ENCODE measurements around the gene REV3L.
"Not testable (repeated sequence)": the region's sequence is repeated elsewhere in the genome, so short reads cannot be mapped to it uniquely, and the experiment has no call there.

The REV3L gene, protein sequence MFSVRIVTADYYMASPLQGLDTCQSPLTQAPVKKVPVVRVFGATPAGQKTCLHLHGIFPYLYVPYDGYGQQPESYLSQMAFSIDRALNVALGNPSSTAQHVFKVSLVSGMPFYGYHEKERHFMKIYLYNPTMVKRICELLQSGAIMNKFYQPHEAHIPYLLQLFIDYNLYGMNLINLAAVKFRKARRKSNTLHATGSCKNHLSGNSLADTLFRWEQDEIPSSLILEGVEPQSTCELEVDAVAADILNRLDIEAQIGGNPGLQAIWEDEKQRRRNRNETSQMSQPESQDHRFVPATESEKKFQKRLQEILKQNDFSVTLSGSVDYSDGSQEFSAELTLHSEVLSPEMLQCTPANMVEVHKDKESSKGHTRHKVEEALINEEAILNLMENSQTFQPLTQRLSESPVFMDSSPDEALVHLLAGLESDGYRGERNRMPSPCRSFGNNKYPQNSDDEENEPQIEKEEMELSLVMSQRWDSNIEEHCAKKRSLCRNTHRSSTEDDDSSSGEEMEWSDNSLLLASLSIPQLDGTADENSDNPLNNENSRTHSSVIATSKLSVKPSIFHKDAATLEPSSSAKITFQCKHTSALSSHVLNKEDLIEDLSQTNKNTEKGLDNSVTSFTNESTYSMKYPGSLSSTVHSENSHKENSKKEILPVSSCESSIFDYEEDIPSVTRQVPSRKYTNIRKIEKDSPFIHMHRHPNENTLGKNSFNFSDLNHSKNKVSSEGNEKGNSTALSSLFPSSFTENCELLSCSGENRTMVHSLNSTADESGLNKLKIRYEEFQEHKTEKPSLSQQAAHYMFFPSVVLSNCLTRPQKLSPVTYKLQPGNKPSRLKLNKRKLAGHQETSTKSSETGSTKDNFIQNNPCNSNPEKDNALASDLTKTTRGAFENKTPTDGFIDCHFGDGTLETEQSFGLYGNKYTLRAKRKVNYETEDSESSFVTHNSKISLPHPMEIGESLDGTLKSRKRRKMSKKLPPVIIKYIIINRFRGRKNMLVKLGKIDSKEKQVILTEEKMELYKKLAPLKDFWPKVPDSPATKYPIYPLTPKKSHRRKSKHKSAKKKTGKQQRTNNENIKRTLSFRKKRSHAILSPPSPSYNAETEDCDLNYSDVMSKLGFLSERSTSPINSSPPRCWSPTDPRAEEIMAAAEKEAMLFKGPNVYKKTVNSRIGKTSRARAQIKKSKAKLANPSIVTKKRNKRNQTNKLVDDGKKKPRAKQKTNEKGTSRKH (N-terminal part only)

DNA sequence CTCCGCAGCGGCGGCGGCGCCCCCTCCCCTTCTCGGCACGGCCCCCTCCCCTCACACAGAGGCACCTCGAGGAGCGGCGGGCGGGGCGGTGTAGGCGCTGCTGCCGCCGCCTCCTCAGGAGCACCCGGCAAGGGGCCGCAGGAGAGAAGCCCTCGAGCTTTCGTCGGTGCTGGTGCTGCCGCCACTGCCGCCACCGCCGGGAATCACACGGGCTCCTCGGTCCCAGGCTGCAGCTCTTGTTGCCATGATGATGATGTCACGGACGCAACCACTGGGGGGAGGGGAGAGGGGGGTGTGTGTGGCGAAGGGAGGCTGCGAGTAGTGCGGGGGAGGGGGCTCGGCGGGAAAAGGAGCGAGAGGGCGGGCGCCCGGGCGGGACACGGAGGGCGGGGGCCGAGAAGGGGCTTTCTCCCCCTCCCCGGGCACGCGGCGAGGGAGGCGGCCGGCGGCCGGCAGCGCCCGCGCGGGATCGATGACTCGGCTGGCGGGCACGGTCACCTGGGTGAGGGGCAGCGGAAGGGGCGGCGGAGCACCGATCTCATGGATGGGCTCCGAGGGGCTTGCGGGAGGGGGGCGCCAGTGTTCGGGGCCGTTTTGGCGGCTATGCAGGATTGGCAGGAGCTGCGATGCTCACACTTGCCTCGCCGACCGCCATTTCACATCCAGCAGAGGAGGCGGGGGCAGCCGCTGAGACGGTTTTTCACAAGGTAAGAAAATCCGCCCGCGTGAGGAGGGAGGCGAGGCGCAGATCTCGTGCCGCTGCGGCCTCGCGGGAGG is at the start of gene REV3L:
REV3L (minus strand) TSS at position 260 of the 777 bp plus-strand sequence. CDS start 330 bp downstream, outside the sequence.
- in situ Hi-C loops (cut with MboI; ENCODE audit: low sequenced_read_pairs) = no loop called here

DNA sequence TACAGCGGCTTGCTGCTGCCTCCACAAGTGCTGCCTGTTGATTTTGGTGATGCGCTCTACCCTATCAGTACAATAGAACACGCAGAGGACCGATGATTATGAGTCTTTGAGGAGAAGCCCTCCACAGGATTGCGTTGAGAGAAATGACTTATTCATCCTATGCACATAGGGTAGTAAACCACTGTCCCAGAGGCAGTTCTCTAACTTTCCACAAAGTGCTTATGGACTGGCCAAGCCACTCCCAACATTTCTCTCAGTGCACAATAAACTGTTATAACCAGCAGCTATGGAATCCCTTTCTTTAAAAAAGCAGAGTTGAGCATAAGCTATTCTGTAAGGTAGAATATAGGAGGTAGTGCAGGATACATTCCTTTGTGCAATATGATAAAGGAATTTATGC is 48.2 kb upstream of the REV3L start:
- in situ Hi-C loops (cut with MboI; ENCODE audit: low sequenced_read_pairs) = no loop called here

DNA sequence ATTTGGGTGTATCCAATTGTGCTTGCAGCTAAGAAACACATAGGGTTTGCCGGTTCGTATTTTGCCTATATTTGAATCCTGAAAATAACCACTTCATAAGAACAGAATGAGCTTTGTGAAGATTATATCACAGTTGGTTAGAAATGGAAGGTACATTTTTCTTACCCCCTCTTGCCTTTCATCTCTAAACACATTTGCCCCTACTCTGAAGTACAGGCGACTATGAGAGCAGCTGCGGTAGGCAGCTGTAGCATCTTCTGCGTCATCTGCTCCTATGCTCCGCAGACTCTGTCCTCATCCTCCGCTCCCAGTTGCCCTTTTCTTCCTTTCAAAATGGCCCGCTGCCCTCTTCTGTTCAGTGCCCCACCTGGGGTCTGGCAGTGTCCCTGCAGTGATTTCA is 47.6 kb upstream of the REV3L start:
- in situ Hi-C loops (cut with MboI; ENCODE audit: low sequenced_read_pairs) = no loop called here

DNA sequence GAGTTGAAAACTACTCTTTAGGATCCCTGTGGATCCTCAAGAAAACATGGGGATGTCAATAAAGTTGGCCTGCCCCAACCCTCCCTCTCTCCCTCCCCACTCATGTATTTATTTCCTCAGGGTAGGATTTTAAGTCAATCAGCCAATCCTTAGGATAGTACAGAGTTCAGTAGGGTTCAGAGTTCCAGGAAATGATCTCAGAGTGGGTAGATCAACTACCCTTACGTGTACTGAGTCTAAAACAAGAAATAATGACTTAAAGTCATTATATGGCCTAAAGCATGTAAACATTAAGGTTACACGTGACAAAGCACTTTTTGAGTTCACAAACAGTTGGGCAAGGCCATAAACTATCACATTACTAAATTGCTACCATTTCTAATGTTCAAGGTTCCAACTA is 47.2 kb upstream of the REV3L start:
- in situ Hi-C loops (cut with MboI; ENCODE audit: low sequenced_read_pairs) = no loop called here

DNA sequence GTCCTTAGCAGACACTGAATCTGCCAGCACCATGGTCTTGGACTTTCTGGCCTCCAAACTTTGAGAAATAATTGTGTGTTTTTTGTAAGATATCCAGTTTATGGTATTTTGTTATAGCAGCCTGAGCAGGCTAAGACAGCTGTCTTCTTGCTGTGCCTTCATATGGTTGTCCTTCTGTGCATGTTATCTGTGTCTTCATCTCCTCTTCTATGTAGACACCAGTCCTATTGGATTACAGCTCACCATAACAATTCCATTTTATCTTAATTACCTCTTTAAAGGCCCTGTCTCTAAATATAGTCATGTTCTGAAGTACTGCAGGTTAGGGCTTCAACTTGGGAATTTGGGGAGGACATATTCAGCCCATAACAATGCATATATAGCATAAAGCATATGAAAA is 44.3 kb upstream of the REV3L start:
- in situ Hi-C loops (cut with MboI; ENCODE audit: low sequenced_read_pairs) = no loop called here

DNA sequence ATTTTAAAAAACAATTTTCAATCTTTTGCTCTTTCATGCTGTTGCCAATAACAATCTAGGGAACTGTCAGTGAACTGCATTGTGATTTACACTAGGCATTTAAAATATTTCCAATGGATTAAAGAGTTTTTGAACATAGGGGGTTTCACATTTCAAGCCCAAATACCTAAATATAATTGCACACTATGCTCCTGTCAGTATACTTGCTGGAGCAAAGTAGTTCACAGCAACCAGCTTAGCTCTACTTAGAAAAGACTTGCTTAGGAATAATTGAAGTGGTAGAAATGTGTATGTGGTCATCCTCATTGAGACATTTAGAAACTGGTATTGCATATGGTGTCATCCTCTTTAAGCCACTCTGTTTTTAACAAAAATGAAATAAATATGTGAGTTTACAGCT is 41.7 kb upstream of the REV3L start:
- in situ Hi-C loops (cut with MboI; ENCODE audit: low sequenced_read_pairs) = no loop called here

DNA sequence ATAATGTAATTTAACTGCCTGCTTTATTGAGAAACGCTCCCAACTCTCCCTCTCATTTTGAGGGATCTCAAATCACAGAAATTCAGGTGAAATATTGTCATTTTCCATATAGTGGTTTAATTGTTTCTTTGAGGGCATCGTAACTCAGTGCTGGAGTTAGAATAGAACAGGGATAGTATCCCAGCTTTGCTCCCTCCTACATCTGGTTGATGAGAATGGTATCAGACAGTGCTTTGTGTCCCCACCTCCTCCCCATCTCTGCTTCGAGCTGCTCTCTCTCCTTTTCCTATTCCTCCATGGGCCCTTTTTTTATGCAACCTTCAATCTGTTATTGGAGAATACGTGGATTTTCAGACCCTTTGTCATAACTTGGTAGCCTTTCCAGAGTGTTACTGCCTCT is 41.2 kb upstream of the REV3L start:
- in situ Hi-C loops (cut with MboI; ENCODE audit: low sequenced_read_pairs) = no loop called here

DNA sequence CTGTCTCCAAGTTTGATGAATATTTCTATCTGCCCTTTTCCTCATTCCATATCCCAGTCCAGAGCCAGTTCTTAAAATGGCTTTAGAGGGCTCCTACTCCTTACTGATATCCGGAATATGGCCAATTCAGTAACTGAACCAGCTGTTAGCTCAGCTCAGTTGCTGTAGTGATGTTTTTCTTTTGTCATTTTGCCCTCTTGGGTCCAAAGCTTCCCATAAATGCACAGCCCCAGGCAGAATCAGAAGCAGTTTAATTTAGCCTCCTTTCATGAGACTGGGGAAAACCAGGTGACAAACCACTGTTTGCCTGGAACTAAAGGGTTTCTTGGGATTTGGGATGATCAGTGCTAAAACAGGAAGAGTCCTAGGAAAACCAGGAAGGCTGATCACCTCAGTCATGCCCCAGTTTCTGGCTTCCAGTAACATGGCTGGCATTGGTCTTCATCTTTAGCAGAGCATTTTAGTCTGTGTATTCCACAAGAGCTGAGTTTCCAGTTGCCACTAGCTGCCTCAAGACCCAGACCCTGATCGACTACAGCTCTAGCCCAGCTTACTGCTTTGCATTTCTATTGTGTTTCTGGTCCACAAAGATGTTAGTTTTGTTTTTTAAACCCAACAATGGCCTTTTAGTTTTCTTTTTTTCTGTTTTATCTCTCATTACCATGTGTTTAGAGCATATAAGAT is 40.6 kb upstream of the REV3L start:
- in situ Hi-C loops (cut with MboI; ENCODE audit: low sequenced_read_pairs) = no loop called here

DNA sequence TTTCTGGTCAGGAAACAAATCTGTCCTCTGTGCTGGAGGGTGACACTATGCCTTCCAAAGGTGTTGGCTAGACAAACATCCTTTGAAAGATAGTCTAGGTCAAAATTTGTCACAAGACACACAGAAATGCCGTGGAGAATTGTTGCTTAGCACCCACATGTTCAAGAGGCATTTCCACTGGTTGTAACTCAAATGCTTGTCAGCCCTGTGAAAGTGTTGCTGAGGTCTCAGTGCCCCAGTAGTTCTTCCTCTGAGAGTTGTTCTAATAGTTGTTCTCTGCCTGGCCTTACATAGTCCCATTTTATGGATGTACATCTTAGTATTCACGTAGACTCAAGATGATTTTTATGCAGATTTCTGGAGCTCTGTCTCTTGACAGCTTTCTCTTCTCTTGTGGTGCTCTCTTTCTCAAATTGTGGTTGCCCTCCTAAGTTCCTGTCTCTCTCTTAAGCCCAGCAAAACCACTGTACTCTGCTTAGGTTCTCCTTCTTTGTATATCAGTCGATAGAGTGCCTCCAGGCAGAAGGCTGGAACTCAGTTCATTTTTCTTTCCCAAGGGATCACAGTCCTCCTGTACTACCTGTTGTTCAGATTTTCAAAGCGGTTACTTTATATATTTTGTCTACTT is 39.5 kb upstream of the REV3L start:
- in situ Hi-C loops (cut with MboI; ENCODE audit: low sequenced_read_pairs) = no loop called here

DNA sequence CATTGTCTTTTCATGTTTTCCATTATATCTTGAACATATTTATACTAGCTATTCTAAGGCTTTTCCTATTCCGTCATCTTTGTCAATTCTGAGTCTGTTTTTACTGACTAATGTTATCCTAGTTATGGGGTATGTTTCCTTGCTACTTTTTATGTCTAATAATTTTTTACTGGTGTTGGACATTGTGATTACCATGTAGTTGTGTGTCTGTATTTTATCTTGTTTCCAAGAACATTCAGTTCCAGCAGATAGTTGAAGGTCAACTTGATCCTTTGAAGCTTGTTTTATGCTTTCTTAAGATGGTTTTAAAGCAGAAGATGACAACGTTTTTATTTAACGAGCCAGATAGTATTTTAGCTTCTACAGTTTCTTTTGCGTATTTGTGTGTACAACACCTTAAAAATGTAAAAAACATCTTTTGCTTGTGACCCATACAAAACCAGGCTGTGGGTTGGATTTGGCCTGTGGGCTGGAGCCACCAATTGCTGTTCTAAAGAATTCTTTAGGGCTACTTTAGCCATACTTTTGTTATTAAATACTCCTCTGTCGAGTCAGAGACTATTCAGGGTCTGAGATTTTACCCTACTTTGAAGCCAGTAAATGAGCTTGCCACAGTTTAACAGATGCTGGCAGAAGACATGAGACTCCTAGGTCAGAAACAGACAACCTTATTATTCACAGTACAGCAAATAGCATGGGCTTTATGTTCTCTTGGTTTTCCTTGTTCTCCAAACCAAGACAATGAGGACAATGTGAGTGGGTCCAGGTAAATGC is 38.7 kb upstream of the REV3L start:
- in situ Hi-C loops (cut with MboI; ENCODE audit: low sequenced_read_pairs) = no loop called here

DNA sequence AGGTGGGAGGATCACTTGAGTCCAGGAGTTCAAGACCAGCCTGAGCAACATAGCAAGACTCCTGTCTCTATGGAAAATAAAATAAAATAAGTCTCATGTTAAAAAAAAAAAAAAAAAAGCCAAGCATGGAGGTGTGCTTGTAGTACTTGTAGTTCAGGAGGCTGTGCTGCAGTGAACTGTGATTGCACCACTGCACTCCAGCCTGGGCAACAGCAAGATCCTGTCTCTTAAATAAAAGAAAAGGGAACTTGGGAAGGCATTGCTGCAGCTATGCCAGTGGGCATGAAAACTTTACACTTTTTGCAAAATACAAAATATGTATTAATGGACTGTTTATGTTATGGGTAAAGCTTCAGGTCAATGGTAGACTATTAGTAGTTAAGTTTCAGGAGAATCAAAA is 37.5 kb upstream of the REV3L start:
- in situ Hi-C loops (cut with MboI; ENCODE audit: low sequenced_read_pairs) = no loop called here

DNA sequence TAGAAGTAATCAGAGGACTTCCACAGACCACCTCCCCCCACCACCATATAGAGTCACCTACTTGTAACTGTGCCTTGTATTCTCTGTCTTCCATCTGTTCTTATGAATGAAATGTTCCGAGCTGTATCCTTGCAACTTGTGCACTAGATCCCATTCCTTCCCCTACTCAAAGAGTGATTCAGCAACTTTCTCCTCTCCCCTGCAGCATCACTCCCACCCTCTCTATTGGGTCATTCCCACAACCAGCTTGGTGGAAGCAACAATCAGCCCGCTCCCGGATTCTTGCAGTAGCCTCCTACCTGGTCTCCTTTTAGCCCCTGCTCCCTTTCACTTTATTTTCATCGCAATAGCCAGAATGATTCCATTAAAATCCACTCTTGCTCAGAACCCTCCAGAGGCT is 34.9 kb upstream of the REV3L start:
- in situ Hi-C loops (cut with MboI; ENCODE audit: low sequenced_read_pairs) = no loop called here

DNA sequence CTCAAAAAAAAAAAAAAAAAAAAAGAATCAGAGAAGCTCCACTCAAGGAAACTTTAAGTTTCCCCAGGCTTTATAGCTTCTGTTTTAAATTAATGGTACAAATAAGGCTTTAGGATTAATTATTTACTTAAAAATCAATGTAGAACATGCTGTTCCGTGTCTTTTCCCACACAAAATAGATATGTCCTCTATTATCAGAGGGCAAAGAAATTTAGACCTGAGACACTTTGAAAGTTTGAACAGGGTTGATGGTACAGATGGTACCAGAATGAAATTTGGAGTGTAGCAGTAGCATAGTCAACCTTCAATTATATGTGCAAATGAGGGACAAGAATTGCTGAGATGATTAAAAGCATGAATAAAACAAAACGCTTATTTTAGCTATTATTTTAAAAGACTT is 32.2 kb upstream of the REV3L start:
- in situ Hi-C loops (cut with MboI; ENCODE audit: low sequenced_read_pairs) = no loop called here

DNA sequence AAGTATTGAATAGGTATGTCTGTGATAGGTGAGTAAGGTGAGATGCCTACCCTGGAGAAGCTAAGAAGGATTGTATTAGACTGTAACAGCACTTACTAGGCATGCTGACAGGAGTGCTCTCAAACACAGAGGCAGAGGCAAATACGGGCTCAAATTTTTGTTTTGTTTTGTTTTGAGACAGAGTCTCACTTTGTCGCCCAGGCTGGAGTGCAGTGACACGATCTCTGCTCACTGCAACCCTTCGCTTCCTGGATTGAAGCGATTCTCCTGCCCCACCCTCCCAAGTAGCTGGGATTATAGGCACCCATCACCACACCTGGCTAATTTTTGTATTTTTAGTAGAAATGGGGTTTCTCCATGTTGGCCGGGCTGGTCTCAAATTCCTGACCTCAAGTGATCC is 31.5 kb upstream of the REV3L start:
- in situ Hi-C loops (cut with MboI; ENCODE audit: low sequenced_read_pairs) = not testable (repeated sequence)

DNA sequence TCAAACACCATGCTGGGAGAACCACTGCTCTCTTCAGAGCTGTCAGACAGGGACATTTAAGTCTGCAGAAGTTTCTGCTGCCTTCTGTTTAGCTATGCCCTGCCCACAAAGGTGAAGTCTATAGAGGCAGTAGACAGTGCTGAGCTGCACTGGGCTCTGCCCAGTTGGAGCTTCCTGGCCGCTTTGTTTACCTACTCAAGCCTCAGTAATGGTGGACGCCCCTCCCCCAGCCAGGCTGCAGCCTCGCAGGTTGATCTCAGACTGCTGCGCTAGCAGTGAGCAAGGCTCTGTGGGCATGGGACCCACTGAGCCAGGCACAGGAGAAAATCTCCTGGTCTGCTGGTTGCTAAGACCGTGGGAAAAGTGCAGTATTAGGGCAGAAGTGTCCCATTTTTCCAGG is 24.2 kb upstream of the REV3L start:
- in situ Hi-C loops (cut with MboI; ENCODE audit: low sequenced_read_pairs) = not testable (repeated sequence)

DNA sequence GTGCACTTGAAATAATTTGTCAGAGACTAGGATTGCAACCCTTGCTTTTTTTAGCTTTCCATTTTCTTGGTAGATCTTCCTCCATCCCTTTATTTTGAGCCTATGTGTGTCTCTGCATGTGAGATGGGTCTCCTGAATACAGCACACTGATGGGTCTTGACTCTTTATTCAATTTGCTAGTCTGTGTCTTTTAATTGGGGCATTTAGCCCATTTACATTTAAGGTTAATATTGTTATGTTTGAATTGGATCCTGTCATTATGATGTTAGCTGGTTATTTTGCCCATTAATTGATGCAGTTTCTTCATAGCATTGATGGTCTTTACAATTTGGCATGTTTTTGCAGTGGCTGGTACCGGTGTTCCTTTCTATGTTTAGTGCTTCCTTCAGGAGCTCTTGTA is 22.5 kb upstream of the REV3L start:
- in situ Hi-C loops (cut with MboI; ENCODE audit: low sequenced_read_pairs) = not testable (repeated sequence)

DNA sequence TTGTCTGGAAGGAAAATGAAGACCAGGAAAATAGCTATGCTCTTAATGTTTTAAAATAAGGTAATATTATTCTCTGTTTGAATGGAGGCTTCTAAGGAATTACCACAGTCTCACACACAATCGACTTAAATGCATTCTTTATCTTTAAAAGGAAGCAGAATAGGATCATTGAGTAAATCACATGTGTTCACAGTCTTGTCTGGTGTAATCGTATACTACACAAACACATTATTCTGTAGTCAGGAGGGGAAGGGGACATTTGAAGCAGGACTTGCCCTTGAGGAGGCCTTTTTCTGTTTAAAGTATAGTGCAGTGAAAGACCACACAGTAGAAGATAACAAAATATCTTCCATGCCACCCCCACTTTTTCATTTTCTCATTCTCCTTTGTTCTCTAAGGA is 20.6 kb upstream of the REV3L start:
- in situ Hi-C loops (cut with MboI; ENCODE audit: low sequenced_read_pairs) = no loop called here

DNA sequence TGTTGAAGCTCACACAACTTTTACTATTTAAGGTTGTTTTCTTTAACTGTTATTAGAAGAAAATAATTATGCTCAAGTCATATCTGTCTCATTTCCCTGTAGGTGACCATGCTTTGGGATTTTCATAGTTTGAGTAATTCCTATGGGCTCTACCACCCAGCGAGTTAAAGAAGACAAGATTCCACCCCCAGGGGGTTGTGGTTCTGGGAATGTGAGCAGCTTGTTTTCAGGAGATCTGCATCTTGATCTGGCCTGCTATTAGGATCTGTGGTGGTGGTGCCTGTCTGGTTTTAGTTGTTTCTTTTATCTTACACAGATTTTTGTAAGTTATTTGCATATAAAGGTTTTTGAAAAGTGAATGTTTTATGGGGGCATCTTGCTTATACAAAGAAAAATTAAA is 20.2 kb upstream of the REV3L start:
- in situ Hi-C loops (cut with MboI; ENCODE audit: low sequenced_read_pairs) = no loop called here

DNA sequence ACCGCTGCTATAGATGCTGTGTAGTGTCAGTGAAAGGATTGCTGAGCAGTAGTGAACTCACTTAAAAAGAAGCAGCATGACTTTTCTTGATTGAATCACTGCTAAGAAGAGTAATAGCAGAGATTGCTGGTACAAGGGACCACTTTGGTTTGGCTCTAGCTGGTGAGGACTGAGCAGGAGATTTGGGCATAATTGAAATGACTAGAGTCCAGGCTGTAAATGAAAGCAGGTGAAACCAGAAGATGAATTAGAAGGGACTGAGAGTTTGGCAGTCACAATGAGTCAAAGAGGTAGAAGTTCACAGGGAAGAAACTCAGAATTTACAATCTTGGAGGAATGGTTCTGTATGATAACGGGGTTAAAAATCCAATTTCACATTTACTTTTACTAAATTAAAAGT is 19.1 kb upstream of the REV3L start:
- in situ Hi-C loops (cut with MboI; ENCODE audit: low sequenced_read_pairs) = no loop called here
